Activated CD8-positive, alpha-beta memory T cell treated with anti-CD3 and anti-CD28 coated beads, Interleukin-2, amount 50 U/mL, for 24 hours (primary cell): Measurements from ENCODE around the gene HS6ST2.

Source experiments
- DNase-seq: peaks from one replicate; pipeline ENCODE4 v3.0.0-alpha.2; 2020; ENCODE audit errors: extremely low read depth

Gene HS6ST2

DNA sequence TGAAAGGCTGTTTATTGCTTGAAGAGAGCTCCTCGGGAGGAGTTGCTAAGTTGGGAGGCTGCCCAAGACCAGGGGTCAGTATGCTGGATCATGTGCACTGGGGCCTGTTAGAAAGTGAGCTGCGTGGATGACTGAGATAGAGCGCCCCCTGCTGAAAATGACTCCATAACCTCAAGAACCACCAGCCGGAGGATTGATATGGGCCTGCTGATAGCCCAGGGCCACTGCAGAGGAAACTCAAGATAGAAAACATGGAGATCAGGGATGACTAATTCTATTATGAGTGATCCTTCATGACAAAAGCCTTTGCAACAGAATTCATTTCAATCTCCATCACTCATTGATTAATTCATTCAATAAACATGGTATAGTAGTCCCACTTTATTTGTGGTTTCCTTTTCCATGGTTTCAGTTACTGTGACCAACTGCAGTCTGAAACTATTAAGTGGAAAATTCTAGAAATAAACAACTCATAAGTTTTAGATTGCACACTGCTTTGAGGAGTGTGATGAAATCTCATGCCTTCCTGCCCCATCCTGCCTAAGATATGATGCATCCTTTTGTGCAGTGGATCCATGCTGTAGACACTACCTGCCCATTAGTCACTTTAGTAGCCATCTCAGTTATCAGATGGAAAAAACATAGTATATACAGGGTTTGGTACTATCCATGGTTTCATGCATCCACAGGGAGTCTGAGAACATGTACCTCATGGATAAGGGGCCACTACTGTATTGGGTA is 342.9 kb downstream of the HS6ST2 start:
- DNase-seq = no peak

DNA sequence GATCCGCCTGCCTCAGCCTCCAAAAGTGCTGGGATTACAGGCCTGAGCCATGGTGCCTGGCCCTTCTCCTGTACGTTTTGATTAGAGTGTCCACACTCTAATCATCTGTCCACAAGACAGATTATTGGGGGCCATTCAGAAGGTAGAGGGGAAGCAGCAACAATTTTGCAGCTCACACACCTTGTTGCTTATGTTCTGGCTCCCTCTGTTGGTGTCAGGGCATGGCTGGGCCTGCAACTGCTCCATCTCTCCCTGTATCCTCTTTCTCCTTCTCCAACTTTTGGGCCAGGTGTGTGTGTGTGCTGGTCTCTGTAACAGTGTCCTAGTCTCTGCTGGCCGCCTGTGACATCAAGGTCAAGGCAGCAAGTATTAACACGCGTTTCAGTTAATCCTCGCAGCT is 344.1 kb downstream of the HS6ST2 start:
- DNase-seq = no peak

DNA sequence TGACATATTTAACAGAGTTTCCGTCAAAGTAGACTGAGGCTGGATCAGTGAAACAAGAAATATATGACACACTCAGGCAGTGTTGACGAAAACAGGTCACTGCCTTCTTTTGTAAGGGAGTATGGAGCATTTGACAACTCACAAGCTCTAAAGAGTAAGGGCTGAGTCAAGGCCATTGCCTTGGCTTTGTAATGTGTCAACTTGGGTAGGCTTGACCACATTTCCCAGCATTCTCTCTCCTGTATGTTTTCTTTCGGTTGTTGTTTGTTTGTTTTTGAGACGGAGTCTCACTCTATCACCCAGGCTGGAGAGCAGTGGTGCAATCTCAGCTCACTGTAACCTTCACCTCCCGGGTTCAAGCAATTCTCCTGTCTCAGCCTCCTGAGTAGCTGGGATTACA is 344.6 kb downstream of the HS6ST2 start:
- DNase-seq = no peak

DNA sequence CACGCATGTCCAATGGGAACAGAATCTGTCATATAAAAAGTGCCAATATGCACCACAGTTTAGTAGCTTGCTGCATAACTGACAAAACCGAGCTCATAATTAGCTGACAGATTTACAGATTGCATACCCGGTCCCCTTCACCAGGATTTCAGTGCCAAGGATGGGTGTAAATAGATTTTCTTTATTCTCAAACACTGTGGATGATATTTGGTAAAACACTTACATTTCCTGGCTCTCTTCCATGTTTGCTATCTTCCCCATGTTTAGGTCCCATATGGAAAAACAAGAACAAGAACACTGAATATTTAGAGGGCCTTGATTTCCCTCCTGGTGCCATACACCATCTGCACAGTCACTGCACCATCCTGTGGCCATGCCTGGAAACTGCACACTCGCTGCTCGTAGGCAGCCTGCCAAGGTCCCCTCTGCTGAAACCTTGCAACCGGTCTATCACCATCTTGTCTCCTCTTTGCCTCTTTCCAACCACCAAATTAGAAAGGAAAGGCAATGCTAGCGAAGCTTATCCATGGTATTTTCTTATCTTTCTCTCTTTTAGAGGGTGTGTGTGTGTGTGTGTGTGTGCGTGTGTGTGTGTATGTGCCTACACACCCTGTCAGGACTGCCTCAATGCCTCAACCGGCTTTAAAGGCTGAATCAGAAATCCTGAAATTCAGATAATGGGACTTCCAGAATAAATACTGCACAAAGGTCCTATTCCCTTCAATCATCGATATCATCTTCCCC is 345.4 kb downstream of the HS6ST2 start:
- DNase-seq = no peak

DNA sequence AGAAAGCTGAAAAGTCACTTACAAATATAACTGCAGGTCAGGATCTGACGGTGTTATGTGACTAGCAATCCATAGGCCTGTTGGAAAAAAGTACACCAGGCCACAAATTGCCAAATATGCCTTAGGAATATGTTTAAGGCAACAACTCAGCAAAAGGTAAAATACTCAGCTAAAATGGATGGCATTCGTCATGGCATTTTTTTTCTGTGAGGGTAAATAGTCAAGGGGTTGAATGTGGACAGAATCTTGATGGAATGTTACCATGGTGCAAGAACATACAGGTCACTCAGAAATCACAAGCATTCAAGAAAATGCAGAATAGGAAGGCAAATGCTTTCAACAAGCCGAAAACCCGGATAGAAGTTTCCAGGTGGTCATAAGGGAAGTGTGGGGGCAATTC is 347.9 kb downstream of the HS6ST2 start:
- no peak for DNase-seq

DNA sequence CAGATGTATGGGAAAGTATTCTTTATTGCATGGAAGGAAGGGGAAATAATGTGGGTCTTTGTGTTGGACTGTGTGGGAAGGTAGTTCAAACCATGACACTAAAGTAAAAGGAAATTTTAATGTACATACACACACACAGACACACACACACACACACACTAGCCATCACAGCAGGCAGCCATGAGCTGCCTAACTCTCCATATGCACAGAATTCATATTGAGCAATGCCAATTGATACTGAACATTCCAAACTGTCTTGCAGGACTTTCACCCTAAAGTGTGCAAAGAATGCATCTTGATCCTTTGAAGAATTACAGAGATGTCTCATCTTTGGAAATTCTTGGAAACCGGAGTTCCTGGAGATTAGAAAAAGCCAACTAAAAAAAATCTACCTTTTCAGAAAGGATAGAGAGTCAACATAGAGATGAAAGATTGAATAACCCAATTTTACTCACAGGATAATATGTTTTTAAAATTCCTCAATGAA is 349.0 kb downstream of the HS6ST2 start:
- no peak for DNase-seq

DNA sequence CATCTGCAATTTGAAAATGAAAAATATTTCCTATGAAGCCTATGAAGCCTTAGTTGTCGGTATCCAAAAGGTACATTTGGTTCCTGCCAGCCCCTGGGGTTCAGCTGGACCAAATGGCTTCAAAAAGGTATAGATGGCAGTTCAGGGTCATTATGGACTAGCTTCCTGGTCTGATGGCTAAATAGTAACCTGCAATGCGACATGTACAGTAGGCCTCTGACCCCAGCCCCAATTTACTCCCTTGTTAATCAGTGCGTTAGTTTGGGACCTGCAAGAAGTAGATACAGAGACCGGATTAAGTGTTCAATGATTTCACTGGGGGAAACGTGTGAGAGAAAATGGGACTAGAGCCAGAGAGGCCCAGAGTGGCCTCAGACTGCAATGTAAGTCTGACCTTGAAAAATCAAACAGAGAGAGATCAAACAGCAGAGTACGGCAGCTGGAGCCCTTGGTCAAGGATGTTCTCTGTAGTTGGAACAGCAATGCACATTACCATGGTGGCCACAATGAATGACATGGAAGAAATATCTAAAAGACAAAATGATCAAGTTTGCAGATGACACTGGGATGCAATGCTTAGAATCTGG is 354.6 kb downstream of the HS6ST2 start:
- DNase-seq = no peak

DNA sequence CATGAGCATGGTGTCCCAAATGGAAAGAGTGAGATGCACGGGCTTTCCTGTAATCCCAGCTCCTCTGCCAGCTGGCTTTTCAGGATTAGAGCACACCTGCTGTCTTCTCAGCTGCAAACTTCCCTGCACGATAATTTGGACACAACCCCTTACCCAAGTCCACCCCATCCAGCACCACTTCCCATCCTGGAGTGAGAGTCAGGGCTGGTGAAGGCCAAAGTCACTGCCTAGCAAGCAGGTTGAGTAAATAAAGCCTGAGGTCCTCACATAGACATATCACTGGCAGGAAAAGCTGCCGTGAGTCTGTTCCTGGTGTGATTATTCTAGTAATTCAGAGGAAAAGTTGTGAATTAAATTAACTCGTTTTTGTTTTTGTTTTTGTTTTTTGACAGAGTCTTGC is 355.7 kb downstream of the HS6ST2 start:
- no peak for DNase-seq

DNA sequence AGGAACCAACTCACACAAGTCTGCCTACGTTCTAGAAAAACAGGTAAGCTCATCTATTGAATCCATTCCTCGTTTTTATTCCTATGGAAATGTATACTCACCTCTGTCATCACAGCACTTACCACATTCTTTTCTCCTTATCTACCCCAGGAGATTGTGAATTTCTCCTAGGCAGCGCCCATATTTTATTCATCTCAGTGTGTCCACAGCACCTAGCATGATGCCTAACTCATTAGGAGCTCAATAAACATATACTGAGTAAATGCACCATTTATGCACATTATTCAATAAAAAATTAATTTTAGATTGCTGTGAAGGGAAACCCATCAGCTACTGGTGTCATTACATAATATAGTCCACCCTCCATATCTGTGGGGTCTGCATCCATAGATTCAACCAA is 363.4 kb downstream of the HS6ST2 start:
- DNase-seq = no peak

DNA sequence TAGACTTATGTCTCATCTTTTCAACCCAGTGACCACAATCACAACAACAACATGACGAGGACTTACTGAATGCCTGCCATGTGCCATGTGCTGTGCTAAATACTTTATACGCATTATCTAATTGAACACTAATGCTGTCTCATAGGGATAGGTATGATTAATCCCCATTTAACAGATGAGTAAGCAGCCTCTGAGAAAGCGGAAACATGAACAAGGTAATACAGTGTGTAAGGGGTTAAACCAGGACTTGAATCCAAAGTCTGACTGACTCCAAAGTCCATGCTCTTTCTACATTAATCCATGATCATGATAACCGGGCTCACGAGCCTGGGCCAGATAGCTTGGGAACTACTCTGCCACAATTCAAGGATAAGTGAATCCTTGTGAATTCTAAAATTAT is 364.3 kb downstream of the HS6ST2 start:
- no peak for DNase-seq

DNA sequence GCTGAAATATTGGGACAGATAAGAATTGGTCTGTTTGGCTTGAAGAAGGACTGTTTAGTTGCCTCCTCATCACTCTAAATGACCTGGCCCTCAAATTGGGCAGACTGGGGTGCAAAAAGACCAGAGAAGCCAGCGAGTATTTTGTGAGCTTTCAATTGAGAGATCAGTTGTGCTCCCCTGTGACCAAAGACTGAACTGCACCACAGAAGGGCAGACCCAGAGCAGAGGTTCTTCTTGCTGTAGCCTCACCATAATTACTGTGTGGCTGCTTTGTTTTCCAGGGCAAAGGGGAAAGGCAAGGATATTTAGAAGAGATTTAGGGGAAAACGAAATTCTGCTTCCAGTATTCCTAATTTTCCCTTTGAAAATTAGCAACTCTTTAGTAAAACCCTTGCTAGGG is 365.5 kb downstream of the HS6ST2 start:
- no peak for DNase-seq

DNA sequence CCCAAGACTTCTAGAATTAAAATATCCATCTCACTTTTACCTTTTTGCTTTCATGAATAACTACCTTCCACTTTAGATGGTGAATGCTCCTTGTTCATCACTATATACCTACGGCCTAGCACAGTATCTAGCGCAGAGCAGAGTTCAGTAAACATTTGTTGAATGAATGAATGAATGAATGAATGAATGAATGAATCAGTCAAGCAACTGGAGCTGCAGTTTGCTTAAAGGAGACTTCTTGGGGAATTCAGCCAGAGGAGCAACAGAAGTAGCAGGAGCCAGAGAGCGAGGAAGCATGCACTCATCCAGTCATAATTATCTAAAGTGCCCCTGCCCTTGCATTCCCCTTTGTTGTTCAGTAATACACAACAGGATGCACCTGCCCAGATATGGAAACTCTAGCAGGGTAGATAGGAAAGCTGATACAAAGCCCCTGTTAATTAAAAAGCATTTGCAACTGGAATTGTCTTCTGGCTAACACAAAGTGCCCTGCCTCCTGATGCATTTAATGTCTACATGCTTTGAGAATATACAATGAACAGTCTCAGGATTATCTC is 366.6 kb downstream of the HS6ST2 start:
- no peak for DNase-seq

DNA sequence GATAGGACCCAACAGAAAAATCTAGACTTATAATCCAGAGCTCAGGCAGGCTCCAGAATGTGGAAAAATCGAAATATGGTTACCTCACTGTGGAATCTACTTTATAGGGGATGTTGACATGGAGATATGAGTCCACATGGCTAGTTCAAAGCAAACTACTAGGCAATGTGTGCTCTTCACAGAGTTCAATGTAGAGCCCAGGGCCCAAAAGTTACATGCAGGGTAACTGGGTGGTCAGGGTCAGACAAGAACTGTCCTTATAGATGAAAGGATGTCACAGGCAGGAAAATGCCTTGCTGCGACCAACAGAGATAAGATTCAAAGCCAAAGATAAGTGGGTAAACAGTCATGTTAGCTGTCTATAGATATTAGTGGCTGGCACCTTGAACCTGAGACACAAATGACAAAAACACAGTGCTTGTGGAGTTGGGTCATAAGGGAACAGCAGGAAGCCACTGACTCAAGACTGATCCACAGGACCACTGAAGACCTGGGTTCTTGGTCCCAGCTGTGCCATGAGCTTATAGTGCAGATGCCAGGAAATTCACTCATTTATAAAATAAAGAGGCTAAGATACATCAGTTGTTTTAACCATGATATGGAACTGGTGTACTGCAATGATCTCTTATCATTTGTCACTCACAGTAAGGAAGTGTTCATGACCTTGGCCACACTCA is 367.9 kb downstream of the HS6ST2 start:
- DNase-seq = no peak

DNA sequence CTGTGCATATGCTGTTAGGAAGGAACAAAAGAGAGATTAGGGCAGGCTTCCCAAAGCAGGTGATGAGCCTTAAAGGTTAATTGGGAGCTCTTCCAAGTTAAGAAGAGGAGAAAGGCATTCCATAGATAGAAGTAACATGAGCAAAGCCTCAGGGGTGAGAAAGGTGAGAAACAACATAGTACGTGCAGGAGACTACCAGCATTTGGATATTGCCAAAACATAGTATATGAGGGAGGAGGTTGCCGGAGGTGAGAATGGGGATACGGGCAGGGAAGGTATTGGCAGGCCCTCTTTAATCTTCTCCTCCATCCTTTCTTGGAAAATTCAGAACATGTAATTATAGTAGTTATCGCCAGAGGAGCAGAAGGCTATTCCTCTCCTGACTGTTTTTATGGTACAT is 373.5 kb downstream of the HS6ST2 start:
- DNase-seq = no peak

DNA sequence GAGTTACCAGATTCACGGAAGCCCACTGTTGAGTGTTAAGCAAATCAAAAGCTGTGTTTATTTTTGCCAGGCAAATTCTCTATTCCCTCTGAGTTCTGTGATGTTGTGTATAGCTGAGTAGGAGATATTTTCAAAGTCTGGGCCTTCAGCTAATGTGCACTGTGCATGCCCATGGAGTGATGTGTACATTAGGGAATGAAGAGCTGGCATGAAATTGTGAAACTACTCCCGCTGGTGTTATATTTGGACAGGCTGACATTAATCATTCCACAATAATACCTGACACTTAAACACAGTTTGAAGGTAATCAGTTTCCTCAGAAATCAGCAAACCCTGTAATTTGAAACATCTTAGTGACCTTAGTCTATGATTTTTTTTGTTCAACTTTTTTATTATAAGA is 381.5 kb downstream of the HS6ST2 start:
- no peak for DNase-seq
